Activated CD4-positive, alpha-beta T cell treated with anti-CD3 and anti-CD28 coated beads, Interleukin-10, Interleukin-2, amounts not matched to agents 100 ng/mL and 50 ng/mL, durations not matched to agents 16 hours and 8 hours (primary cell): ENCODE measurements around the gene KANK4.

Experiments
- DNase-seq: peaks from one replicate; pipeline ENCODE4 v3.0.0-alpha.2; 2020

Gene KANK4

DNA sequence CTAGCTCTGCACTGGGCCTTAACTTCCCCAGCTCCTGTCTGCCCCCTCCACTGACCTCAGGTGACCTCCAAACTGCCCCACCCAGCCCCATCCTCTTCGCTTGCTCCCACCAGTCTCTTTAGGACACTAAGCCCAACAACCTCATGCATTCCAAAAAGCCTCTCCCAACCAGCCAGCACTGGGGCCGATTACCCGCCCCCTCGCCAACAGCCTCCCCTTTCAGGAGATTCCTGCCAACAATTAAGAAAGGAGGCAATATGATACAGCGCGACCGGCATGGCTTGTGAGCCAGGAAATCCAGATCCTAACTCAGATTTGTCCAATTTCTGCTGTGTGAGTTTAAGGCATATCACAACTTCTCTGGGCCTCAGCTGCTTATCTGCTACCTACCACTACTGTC is 14.7 kb downstream of the KANK4 start:
- no peak for DNase-seq

DNA sequence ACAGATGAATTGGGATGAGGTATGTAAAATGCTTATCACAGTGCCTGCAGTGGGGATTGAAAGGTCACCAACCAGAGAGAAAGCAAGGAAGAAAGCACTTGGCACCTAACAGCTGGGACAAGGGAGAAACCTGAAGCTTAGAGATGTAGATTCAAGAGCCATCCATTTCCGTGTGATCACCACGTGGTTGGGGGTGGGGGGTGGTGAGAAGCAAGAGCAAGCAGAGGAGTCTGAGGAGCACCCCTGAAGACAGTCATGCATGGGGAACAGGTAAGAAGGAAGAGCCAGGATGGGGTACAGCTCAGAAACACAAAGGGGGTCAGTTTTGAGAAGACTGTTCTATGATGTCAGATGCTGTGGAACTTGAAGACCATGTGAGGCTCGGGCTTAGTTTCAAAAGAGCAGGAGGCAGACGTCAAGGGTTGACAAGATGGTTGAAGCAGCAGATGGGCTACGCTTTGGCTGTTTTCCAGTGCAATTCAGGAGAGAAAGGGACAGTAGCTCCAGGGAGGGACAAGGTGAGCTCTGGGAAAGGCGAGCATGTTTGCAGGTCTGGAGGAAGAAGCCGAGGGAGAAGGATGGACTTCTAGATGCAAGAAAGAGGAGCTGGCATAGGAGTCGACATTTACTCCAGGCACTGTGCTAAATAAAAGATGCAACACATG is 17.4 kb downstream of the KANK4 start:
- no peak for DNase-seq

DNA sequence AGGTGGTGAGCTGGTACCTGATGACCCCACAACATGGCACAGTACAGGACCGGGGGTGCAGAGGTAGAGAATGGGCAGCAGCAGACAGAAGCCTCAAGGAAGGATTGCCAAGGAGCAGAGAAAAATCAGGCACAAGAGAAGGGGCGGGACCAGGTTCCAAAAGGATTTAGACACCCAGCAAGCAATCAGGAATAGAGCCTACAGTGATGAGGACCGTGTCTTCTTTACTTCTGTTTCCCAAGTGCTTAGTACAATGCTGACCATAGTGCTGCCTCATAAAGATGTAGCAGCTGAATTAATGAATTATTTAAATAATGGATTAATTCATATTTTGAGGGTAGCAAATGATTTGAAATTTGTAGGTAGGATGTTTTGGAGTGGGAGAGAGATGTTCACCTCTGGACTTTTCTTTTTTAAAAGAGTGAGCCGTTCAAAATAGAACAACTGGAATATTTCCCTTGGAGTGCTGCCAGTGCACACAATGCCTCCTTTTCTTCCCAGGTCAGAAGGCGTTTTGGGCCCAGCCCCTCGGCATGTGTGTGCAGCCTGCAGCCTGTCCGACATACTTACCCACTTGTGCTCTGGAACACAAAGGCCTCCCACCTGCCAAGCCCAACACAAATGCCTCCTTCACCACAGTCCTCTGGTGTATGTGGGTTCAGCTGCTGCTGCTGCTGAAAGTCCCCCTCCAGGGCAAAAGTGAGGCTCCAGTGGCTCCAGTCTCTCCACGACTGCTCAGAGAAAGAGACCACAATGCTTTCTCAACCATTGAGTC is 19.6 kb downstream of the KANK4 start:
- DNase-seq, result no peak

DNA sequence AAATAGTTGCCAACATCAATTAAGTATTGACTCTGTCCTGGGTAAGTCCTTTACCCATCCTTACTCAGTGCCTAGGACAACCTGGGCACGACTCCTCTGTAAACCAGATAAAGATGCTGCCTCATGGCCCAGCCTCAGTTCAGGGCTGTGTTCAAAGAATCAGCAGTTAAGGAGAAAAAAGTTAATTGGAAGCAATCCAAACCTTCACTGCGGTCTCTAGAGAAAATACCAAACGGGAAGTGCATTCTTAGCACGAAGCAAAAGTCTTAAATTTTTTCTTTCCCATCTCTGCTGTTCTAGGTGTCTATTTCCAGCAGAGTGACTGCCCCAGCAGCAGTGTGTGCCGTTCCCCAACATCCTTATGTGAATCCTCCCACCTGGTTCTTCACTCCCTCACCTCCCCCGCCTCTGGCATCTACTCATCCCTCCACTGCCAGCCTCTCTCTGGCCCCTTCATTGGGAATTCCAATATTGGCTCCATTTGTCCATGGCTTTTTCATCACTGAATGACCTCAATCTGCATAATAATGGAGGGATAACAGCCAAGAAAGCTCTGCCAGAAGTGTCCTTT is 23.2 kb downstream of the KANK4 start:
- no peak for DNase-seq

DNA sequence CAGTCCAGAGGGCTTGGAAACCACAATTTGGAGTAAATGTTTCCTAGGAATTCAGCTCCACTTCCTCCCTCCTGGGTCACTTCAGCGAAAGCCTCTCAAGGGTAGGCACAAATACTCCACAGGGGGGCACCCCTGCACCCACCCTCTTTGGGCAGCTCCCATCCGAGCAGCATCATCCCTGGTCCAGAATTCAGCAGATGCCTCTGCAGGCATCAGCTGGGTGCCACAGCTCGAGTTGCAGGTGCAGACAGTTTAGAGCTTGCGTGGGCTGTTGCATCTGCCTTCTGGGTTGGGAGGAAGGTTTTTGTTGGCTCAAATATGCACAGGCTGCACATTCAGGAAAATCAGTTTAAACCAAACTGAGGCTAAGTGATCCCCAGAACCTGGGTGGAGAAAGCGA is 25.0 kb downstream of the KANK4 start:
- DNase-seq, result peak; percentile 6

DNA sequence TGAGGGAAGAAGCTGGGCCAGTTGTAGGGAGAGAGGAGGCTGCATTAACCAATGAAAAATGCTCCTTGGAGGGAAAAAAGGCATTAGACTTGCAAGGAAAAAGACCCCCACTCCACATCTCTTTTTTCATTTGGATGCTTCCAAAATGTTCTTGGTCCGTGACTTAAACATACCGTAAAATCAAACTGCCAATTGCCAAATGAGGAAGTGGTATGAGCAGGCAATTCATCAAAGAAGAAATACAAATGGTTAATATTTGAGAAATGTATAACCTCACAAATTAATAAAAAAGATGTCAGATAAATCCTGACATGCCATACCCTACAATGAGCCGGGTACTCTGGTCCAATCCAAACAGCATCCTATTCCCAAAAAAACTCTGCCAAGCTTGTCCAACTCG is 30.6 kb downstream of the KANK4 start:
- DNase-seq, result no peak

DNA sequence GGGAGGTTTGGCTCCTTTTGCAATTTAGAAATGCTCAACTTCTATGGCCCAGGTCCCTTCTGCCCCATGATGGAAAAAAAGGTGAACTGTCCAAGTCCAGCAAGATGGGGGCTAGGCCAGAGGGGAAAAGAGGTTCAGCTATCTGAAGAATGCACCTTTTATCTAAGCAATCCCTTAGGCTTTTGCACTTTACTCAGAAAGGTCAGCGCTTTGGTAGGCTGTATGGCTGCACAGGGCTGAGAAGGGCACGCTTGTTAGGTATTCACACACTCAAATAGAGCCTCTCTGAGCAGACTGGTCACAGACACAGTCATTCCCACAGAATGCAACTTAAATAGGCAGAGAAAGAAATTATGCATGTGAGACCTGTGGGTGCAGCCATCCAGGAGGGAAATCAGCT is 31.0 kb downstream of the KANK4 start:
- no peak for DNase-seq

DNA sequence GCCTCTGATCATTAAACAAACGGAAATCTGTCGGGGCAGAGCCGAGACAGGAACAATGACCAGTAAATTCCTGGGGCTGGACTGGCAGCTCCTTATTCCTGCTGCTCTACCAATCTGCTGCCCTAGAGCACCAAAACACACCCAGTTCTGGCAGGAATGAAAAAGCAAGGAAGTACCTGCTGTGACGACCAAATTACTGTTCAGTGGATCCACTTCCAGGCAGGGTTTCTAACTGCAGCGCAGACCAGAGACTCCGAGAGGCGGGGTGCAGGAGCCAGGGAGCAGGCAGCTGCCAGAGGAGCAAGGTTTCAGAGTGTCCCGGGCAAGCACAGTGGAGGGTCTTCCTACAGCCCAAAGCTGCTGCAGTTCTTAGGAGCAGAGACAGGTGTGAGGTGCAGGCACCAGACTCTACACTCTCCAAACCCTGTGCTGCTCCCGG is 32.4 kb downstream of the KANK4 start:
- no peak for DNase-seq

DNA sequence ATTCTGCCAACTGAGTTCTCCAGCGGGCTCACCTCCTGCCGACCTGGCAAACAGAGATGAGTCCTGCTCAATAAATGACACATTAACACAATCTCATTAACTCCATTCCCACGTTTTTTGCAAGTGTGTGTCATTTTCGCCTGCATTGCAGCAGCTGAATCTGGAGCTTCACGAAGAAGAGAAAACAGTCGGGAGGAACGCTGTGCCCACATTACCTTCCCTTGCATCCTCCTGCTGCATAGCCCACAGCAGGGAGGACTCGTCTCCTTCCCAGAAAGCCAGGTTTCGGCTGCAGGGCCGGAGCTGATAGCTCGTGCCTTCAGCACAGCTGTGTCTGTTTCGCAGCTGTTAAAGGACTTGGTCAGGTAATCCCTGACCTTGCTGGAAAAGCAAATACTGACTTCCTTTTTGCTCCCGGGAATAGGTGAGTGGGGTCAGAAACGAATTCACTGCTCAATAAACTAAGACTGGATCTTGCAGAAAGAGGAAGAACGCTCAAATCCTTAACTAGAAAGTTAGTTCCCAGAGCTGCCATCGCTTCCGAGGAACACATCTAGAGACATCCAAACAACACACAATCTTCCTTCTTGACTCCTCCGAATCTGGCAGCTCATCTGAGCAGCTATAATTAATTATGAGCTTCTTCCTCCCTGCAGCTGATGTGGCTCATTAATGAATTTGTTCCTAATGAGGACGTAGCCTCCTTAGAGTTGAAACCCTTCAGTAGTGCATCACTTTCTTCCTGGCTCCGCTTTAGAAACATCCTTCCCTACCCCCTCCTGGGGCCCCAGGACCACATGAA is 33.0 kb downstream of the KANK4 start:
- DNase-seq, result no peak

DNA sequence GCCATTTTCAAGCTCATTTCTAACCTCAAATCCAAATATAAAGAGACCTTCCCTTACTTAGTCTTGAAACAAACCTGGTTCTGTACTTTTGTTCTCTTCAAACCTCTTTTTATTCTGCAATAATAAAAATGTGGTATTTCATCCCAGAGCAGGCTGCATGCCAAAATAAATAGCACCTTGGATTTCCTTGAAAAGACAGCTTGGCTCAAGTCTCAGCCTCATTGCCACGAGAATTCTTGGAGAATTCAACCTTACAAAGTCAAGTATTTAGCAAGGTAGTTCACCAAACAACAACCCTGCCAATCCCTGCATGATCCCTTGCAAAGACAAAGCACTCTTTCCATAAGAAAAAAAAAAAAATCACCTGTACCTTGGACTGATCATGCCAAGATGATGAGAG is 33.8 kb downstream of the KANK4 start:
- DNase-seq, result no peak

DNA sequence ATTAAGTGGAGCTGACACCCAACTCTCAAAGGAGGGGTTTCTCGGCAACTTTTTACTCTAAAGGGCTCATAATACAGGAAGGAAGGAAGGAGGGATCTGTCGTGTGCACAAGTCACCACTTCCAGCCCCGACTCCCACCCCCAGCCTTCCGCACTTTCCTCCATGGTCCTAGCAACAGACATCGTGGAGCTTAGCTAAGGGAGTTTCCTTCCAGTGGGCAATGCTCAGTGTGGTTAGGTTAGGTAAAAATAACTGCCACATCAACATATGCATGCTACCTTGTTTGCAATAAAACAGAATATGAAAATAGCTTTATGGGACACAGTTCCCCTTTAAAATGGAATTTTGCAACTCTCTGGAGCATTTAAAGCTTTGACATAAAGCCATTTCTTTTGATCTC is 35.2 kb downstream of the KANK4 start:
- DNase-seq, result no peak

DNA sequence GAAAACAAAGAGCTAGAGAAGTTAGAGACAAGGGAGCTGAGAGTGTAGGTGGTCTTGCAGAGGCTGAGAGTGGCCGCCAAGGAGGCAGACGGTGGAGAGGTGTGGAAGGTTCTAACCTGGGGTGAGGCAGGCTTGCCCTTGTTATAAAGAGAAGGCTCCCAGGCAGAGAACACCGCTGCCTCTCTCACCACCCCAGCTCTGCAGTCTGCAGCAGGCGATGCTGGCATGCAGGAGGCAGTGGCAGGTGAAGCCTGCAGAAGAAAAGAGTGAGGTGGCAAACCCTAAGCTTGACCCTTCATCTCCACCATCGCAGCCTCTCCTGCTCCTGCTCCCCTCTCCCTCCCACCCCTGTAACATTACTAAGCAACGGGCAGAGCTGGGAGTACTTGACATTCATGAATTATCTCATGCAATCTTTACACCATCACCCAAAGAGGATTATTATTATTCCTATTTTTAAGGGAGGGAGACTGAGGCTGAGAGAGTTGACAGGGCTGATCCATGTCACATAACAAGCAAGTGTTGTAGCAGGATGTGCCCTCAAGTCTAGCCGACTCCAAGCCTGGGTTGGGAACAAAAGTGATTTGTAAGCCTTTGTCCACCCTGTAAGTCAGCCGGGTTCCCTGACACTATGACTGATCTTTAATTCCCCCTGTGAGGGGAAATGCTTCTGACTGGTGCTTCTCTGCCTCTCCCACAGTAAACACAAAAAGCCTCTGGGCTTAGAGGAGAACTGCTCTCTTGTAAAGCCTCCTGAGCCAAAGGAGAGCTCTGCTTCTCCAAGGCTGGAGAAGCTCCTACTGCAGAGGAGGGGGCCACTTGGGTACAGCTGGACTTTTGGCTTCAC is 36.1 kb downstream of the KANK4 start:
- DNase-seq, result no peak

DNA sequence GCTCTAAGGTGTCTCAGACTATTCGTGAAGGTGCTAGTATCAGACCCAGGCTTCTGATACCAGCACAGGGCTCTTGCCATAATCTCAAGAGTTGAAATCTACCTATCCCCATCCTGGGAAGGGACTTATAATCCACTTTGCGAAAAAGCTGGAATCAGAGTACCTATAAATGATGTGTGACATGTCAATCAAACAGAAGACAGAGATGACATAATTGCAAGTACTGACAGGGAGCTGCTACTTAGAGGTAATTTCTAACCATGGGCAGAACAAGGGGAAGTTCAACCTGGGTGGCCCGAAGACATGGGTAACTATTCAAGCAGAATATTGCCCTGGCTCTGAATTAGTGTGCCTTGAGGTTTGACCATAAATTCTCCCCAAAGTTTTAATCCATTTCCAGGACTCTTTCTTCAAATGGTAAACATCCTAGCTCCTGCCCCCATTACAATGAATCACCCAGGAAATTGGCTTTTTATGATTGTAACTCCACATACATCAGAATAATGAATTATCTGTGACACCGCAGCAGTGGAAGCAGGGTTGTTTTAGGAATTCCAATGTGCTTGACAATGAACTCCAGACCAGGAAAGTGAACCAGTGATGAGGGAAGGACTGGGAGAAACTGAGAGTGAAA is 37.2 kb downstream of the KANK4 start:
- DNase-seq, result no peak

DNA sequence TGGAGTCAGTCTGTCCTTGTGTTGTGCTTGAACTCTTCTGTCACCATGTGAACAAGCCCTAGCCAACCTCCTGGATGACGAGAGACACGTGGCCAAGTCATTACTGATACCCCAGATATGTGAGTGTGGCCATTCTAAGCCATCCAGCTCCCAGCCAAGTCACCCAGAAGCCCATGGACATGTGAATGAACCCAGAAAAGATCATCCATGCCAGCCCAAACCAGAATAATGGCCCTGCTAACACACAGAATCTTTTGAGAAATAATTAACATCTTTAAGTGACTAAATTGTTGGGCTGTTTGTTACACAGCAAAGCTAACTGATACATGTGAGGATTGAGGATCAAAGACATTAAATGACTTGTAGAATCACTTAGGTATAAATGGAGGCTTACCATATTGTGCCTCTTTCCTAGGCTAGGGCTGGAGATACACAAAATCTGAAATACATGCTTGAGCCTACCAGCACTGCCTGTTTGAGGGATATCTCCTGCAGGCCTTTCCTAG is 38.2 kb downstream of the KANK4 start:
- DNase-seq, result no peak

DNA sequence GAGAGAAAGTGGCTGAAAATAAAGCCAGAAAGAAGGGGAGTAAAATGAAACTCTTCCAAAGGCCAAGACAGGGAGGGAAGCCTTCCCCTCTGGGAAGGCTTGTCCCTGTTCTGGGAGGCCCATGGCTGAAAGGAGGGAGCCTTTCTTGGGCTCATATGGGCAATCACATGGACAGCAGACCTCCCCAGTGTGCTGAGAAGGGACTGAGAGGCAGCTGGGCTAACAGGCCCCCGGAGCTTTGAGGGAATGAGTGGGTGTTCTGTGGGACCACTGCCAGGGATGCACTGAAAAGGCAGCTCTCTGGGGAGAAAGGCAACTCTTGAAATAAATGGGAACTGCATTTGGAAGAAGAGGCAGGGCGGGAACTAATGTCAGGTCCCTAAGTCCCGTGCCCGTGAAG is 39.1 kb downstream of the KANK4 start:
- DNase-seq, result no peak

DNA sequence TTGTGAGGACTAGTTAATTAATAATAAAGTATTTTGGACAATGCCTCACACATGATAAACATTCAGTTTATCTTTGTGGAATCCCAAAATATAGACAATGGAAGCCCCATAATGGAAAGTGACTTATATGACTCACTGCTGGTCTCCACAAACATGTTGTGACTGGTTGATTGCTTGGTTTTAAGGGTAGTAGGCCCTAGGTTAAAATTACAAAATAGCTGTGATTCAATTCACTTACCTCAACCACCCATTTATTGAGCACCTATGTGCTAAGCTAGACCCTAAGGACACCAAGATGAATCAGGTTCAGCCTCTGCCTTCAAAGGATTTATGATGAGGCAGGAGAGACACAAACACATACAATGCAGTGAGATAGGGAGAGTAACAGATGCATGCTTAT is 42.4 kb downstream of the KANK4 start:
- DNase-seq, result no peak

DNA sequence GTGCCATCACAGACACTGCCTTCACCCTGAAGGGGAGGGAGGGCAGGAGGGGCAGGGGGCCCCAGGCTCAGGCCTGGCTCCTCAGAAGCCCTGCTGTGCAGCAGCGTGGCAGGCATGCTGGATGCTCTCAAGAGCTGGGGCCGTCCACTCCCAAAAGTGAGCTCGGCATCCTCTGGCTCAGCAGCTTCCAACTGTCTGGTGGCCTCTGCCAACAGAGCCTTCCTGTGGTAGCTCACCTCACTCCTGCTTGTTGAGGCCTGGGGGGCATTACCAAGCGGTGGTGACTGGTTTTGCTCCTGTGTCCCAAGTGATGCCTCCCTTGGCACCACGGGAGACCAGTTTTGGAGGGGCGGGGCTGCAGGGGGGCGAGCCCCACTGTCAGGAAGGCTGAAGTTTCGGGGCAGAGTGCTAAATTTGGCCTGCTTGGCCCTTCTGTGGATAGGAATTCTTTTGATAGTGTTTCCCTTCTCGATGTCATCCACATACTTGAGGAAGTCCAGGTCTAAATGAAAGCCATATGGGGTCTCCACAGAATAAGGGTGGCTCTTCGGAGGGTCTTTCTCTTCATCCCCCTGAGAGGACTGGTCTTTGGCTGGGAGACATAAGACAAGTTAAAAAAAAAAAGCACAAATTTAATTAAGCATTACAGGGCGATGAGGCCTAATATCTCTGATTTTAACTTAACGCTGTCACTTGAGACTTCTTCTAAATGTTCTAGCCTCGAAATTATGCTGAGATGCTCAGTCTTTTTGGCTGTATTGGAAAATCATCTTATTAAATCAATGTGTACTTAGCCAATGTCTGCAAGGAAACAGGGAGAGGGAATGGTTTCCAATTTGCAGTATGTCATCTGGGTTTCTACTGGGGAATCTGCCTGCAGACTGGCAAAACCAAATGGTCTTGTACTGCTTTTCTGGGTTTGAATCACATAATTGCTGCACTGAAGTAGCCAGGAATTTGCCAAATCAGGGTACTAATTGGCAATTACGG is 44.4 kb downstream of the KANK4 start:
- DNase-seq, result no peak

DNA sequence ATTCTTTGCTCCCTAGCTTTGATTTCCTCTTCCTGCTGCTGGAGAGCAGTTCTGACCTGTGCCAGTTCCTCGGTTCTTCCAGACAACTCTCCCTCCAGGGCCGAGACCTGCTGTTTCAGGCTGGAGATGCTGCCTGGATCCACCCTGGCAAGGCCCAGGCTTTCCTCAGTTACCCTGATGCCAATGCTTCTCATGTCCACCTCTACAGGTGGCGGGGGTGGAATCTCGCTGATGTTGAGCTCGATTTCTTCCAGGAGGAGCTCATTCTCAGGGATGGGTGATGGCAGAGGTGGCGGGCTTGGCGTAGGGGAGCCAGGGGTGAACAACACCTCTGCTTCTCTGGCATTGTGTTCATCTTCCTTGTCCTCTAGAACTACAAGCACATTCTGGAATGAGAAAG is 45.3 kb downstream of the KANK4 start:
- DNase-seq, result no peak

DNA sequence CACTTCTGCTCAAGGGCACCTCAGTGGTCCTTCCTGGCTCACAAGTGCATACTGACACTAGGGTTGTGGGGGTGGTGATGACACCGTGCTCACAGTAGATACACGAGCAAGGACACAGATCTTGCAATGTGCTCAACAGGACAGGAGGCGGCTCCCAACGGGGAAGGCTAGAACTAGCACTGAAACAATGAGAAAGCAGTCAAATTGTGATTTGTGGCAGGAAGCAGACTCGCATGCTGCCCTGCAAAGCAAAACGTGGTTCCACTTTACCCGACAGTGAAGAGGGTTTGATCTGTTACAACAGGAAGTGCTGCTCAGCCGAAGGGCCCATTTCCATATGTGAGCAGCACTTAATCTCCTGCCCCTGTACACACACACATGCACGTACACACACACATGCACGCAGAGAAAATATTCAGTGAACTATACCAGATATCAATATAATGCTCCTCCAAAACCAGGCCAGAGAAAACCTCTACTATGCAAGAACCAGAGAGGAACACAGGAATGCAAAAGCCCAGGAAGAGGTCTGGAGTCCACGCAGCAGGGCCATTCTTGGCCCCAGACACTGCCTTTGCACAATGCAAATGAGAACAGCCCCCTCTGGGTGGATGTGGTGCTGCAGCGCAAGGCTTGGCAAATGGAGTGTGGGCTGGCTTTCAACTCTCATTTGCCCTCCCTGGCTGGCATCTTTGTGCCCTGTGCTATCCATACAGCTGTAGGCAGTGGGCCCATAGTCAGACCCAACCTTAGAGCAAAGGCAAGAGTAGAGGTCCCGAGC is 47.1 kb downstream of the KANK4 start:
- peak; percentile 78 for DNase-seq

DNA sequence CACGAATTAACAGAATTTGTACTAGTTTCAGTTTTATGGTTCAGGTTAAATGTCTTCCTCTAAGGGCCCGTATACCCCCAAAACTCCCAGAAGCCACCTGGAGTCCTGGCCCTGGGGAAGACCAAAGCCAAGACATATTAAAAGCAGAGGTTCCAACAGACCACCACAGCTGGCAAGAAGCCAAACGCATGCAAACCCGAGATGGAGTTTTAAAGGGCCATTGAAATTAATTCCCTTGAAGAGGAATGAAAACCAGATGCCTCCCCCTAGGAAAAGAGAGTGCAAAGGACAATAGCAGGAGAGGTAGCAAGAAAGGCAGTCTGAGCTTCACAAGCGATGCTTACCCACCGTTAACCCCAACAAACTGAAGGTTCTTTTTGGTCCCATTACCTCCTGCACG is 48.1 kb downstream of the KANK4 start:
- DNase-seq, result no peak
